WERI-Rb-1 (cell line): ENCODE data around the gene CGREF1.
A peak's percentile ranks its signal among the peaks of the same experiment; 100 is the strongest.

Source experiments
- DNase-seq: peaks from one replicate; pipeline ENCODE4 v3.0.0-alpha.2; 2020
- H3K27ac ChIP-seq: fragments of 250-450 bp; sonication (Bioruptor Pico); 2 replicates; pipeline ENCODE4 v1.5.1; 2020; ENCODE audit warnings: mild to moderate bottlenecking, moderate library complexity
- H3K27me3 ChIP-seq: fragments of 250-450 bp; sonication (Bioruptor Pico); 2 replicates; pipeline ENCODE4 v1.5.1; 2021; ENCODE audit warnings: mild to moderate bottlenecking, low read depth, moderate library complexity; ENCODE audit not compliant: insufficient read depth, severe bottlenecking
- H3K36me3 ChIP-seq: fragments of 250-450 bp; sonication (Bioruptor Pico); 2 replicates; pipeline ENCODE4 v1.5.1; 2020; ENCODE audit warnings: mild to moderate bottlenecking, moderate library complexity
- H3K4me3 ChIP-seq: 2 replicates; pipeline ENCODE4 v1.5.1; 2011; ENCODE audit warnings: low read depth, mild to moderate bottlenecking, control low read depth, low read length
- H3K9me3 ChIP-seq: fragments of 250-450 bp; sonication (Bioruptor Pico); 2 replicates; pipeline ENCODE4 v1.5.1; 2021; ENCODE audit warnings: mild to moderate bottlenecking, moderate library complexity; ENCODE audit not compliant: severe bottlenecking
- CTCF ChIP-seq: IDR thresholded peaks from 2 replicates; pipeline ENCODE4 v1.5.1; 2011; ENCODE audit warnings: low read depth, mild to moderate bottlenecking, control low read depth, inconsistent platforms, low read length

Gene CGREF1

GRCh38 chr2:27109083-27109482 is 9.8 kb downstream of the CGREF1 start:
- H3K4me3 ChIP-seq, result no peak overlapping the region
- H3K27ac ChIP-seq, result no peak overlapping the region
- no peaks in the 10 kb centered on the region for H3K27me3 ChIP-seq
- DNase-seq, result no peak
- no peaks in the 10 kb centered on the region for H3K36me3 ChIP-seq
- no peaks in the 10 kb centered on the region for H3K9me3 ChIP-seq
- no peak for TF ChIP-seq CTCF

- Histone ChIP-seq H3K27me3 (no peaks in the 10 kb centered on the region), H3K36me3 (no peaks in the 10 kb centered on the region), H3K27ac (no peak overlapping the region), H3K9me3 (no peaks in the 10 kb centered on the region), H3K4me3 (no peak overlapping the region)
- DNase-seq, result no peak
- no peak for TF ChIP-seq CTCF
Measured at GRCh38 chr2:27108221-27108620, 10.7 kb downstream of the CGREF1 start.

GRCh38 chr2:27105981-27106380 is 12.9 kb downstream of the CGREF1 start:
- TF ChIP-seq CTCF, result no peak
- no peaks in the 10 kb centered on the region for H3K36me3 ChIP-seq
- H3K27ac ChIP-seq, result no peak overlapping the region
- DNase-seq, result no peak
- H3K27me3 ChIP-seq, result no peaks in the 10 kb centered on the region
- H3K9me3 ChIP-seq, result no peaks in the 10 kb centered on the region
- no peak overlapping the region for H3K4me3 ChIP-seq

GRCh38 chr2:27102329-27102728 is 16.6 kb downstream of the CGREF1 start:
- DNase-seq, result no peak
- H3K27me3 ChIP-seq, result no peaks in the 10 kb centered on the region
- TF ChIP-seq CTCF, result peak; percentile 28; the same call in 1 of the 2 replicates
- no peaks in the 10 kb centered on the region for H3K9me3 ChIP-seq
- H3K27ac ChIP-seq, result no peak overlapping the region
- H3K4me3 ChIP-seq, result no peak overlapping the region
- no peaks in the 10 kb centered on the region for H3K36me3 ChIP-seq

- no peaks in the 10 kb centered on the region for H3K27me3 ChIP-seq
- peak; percentile 25; the same call in 1 of the 2 replicates for TF ChIP-seq CTCF
- no peak overlapping the region for H3K4me3 ChIP-seq
- DNase-seq, result no peak
- no peaks in the 10 kb centered on the region for H3K36me3 ChIP-seq
- H3K9me3 ChIP-seq, result no peaks in the 10 kb centered on the region
- H3K27ac ChIP-seq, result no peak overlapping the region
Measured at GRCh38 chr2:27100036-27100435, 18.9 kb downstream of the CGREF1 start.

- H3K36me3 ChIP-seq, result no peaks in the 10 kb centered on the region
Measured at GRCh38 chr2:27099334-27099955, 19.5 kb downstream of the CGREF1 start.

More at GRCh38 chr2:27099334-27099955, 19.5 kb downstream of the CGREF1 start:
- Histone ChIP-seq H3K27ac (no peak overlapping the region), H3K4me3 (no peak overlapping the region), H3K27me3 (no peaks in the 10 kb centered on the region), H3K9me3 (no peaks in the 10 kb centered on the region)
- no peak for TF ChIP-seq CTCF
- no peak for DNase-seq
